HepG2 (cell line): ENCODE data around the gene LDLRAD2. TPM values are rescaled to one million over a fixed set of nuclear protein-coding genes. Genes with fewer than 3 reads are reported as not detected.

Experiments used
- ATAC-seq: fragments of 200-7000 bp; cut with Tn5 transposase; 3 replicates; pipeline ENCODE4 v1.9.1; 2020; ENCODE audit warnings: mild to moderate bottlenecking, moderate library complexity
- BruUV-seq: library from RNA; stranded (reverse); fragments of 400-500 nt; replicated peaks from 2 replicates; lab custom pipeline; 2021; lab: Mats Ljungman, UMichigan
- CTCF ChIA-PET: fragments of 300-600 bp; formaldehyde crosslinking; extraction: SDS; loops from one replicate; lab custom pipeline; 2021; ENCODE audit warnings: low total read pairs, inconsistent platforms, low intra/inter-chr PET ratio; lab: Yijun Ruan, JAX
- POLR2A ChIA-PET: fragments of 350-600 bp; sonication (Branson Sonifier 250); formaldehyde crosslinking; loops from one replicate; lab custom pipeline; 2020; ENCODE audit warnings: antibody characterized with exemption, inconsistent platforms; lab: Yijun Ruan, JAX
- DNase-seq: peaks from one replicate; pipeline ENCODE4 v3.0.0-alpha.2; 2015; ENCODE audit warnings: low spot score
- FAIRE-seq: peaks from 3 replicates; lab custom pipeline; 2011; peaks lifted over from hg19 to GRCh38; lab: Jason Lieb, UNC
- H2AFZ ChIP-seq: one replicate; pipeline ENCODE4 v1.6.1; 2011; ENCODE audit warnings: low read length, inconsistent platforms
- H3K27ac ChIP-seq: fragments of 300-600 bp; 3 replicates; pipeline ENCODE4 v1.8.0; 2011; ENCODE audit warnings: mixed run types, mild to moderate bottlenecking, mixed read lengths, low read length, inconsistent platforms; ENCODE audit not compliant: insufficient read depth; ENCODE audit errors: extremely low read length
- H3K27me3 ChIP-seq, 2 experiments: fragments of 200-600 bp in 1 of 2; 2 replicates in 1 of 2; 3 replicates in 1 of 2; pipeline versions ENCODE4 v1.6.0 to v1.8.0; 2011; ENCODE audit warnings: low read length in 2 of 2, mild to moderate bottlenecking in 2 of 2, moderate library complexity in 2 of 2, inconsistent platforms in 1 of 2; ENCODE audit not compliant: insufficient read depth in 2 of 2, control insufficient read depth in 1 of 2
- H3K36me3 ChIP-seq, 2 experiments: fragments of 200-600 bp in 1 of 2; replicated peaks in 1 of 2; 2 replicates in 1 of 2; 3 replicates in 1 of 2; pipeline versions ENCODE4 v1.5.1 to v1.8.0; 2011; ENCODE audit warnings: low read length in 2 of 2, inconsistent platforms in 1 of 2; ENCODE audit not compliant: insufficient read depth in 2 of 2, control insufficient read depth in 1 of 2
- H3K4me1 ChIP-seq: 2 replicates; pipeline ENCODE4 v1.5.1; 2012; ENCODE audit warnings: low read length, inconsistent platforms; ENCODE audit not compliant: insufficient read depth
- H3K4me2 ChIP-seq: 2 replicates; pipeline ENCODE4 v1.6.0; 2011; ENCODE audit warnings: low read depth, low read length, inconsistent platforms
- H3K4me3 ChIP-seq, 3 experiments: fragments of 200-600 bp in 1 of 3; sonication (generic), shearing (Covaris generic) in 1 of 3; replicated peaks in 1 of 3; 2 replicates each; pipeline ENCODE4 v1.5.1; 2011 to 2016; ENCODE audit warnings: low read length in 3 of 3, inconsistent platforms in 2 of 3, low read depth in 2 of 3, mild to moderate bottlenecking in 2 of 3, control low read depth in 1 of 3, mixed read lengths in 1 of 3; ENCODE audit not compliant: insufficient read depth in 1 of 3
- H3K79me2 ChIP-seq: one replicate; pipeline ENCODE4 v1.6.1; 2011; ENCODE audit warnings: low read length, inconsistent platforms; ENCODE audit not compliant: insufficient read depth
- H3K9ac ChIP-seq: 2 replicates; pipeline ENCODE4 v1.6.0; 2011; ENCODE audit warnings: mild to moderate bottlenecking, low read depth, low read length, inconsistent platforms; ENCODE audit not compliant: insufficient read depth
- H3K9me3 ChIP-seq: 2 replicates; pipeline ENCODE4 v1.5.1; 2012; ENCODE audit warnings: mild to moderate bottlenecking, low read length
- H4K20me1 ChIP-seq: 2 replicates; pipeline ENCODE4 v1.6.0; 2011; ENCODE audit warnings: inconsistent platforms, mild to moderate bottlenecking, low read length, moderate library complexity; ENCODE audit not compliant: insufficient read depth
- ATAD3A ChIP-seq: sonication (generic); formaldehyde crosslinking; IDR thresholded peaks from 2 replicates; pipeline ENCODE4 v1.4.0; 2020; ENCODE audit warnings: missing genetic modification reagents
- ELF3 ChIP-seq: IDR thresholded peaks from 2 replicates; pipeline ENCODE4 v1.6.1; 2016; ENCODE audit warnings: missing genetic modification reagents, missing compliant biosample characterization
- HOXA3 ChIP-seq: sonication (generic); formaldehyde crosslinking; IDR thresholded peaks from 2 replicates; pipeline ENCODE4 v1.5.0; 2020; ENCODE audit warnings: missing genetic modification reagents
- IKZF1 ChIP-seq: fragments of 450-650 bp; IDR thresholded peaks from 2 replicates; pipeline ENCODE4 v1.7.1; 2016
- MAF1 ChIP-seq: sonication (generic); formaldehyde crosslinking; IDR thresholded peaks from 2 replicates; pipeline ENCODE4 v1.5.0; 2020; ENCODE audit warnings: missing genetic modification reagents, borderline replicate concordance
- TARDBP ChIP-seq: sonication (generic); formaldehyde crosslinking; IDR thresholded peaks from 2 replicates; pipeline ENCODE4 v1.8.0; 2022; ENCODE audit warnings: mild to moderate bottlenecking, missing genetic modification reagents
- TCF12 ChIP-seq, 2 experiments: fragments of 450-650 bp in 1 of 2; sonication (generic) in 1 of 2; formaldehyde crosslinking in 1 of 2; IDR thresholded peaks; 2 replicates each; pipeline versions ENCODE4 v1.6.1 to v1.8.0; 2017 to 2022; ENCODE audit warnings: antibody characterized with exemption in 1 of 2, mild to moderate bottlenecking in 1 of 2, missing genetic modification reagents in 1 of 2, moderate library complexity in 1 of 2
- ZBTB1 ChIP-seq: sonication (generic); formaldehyde crosslinking; IDR thresholded peaks from 2 replicates; pipeline ENCODE4 v1.4.0; 2020; ENCODE audit warnings: missing genetic modification reagents, borderline replicate concordance
- ZFP62 ChIP-seq: sonication (generic); formaldehyde crosslinking; IDR thresholded peaks from 2 replicates; pipeline ENCODE4 v1.4.0; 2020; ENCODE audit warnings: missing genetic modification reagents
- ZNF12 ChIP-seq: sonication (generic); formaldehyde crosslinking; IDR thresholded peaks from 2 replicates; pipeline ENCODE4 v1.5.0; 2020; ENCODE audit warnings: missing genetic modification reagents
- ZNF260 ChIP-seq: sonication (generic); formaldehyde crosslinking; IDR thresholded peaks from 2 replicates; pipeline ENCODE4 v1.4.0; 2020; ENCODE audit warnings: missing genetic modification reagents, low read depth, mild to moderate bottlenecking, borderline replicate concordance
- ZNF383 ChIP-seq: sonication (generic); formaldehyde crosslinking; IDR thresholded peaks from 2 replicates; pipeline ENCODE4 v1.4.0; 2020; ENCODE audit warnings: missing genetic modification reagents, mild to moderate bottlenecking, borderline replicate concordance
- ZNF496 ChIP-seq: sonication (generic); formaldehyde crosslinking; IDR thresholded peaks from 2 replicates; pipeline ENCODE4 v1.8.1; 2023; ENCODE audit warnings: mild to moderate bottlenecking, moderate library complexity, missing genetic modification reagents; ENCODE audit not compliant: insufficient replicate concordance
- ZNF558 ChIP-seq: sonication (generic); formaldehyde crosslinking; IDR thresholded peaks from 2 replicates; pipeline ENCODE4 v1.9.0; 2022; ENCODE audit warnings: mild to moderate bottlenecking, missing genetic modification reagents, borderline replicate concordance
- WGBS: methylation state at CpG from one replicate; pipeline ENCODE4 v1.1.6; 2017; ENCODE audit warnings: low lambda C conversion rate; 5-methylcytosine and 5-hydroxymethylcytosine counted together
- in situ Hi-C: cut with HindIII; loops from 2 replicates; pipeline ENCODE4 v1.10.0; 2017; ENCODE audit warnings: low pct_unique_long_range_greater_than_20kb; ENCODE audit not compliant: extremely low pct_ligation_motif_present
- intact Hi-C: fragments of 100-400 bp; cut with micrococcal nuclease; formaldehyde crosslinking; loops from one replicate; pipeline ENCODE4 v1.10.0; 2022; ENCODE audit not compliant: unreplicated experiment
- polyA plus RNA-seq, 8 experiments: library from polyadenylated mRNA; depleted of rRNA in 3 of 8; stranded (reverse) in 7 of 8; unstranded in 1 of 8; fragments of >200 nt; fragmentation: Illumina TruSeq in 4 of 8; extraction: Trizol in 4 of 8; gene quantifications; 2 replicates each; pipeline versions ENCODE4 v1.2.1 to v1.2.3, GENCODE V29; 2011 to 2016; ENCODE audit warnings: low read depth in 4 of 8, missing spikeins in 1 of 8, mixed read lengths in 1 of 8; ENCODE audit not compliant: insufficient read depth in 1 of 8
- total RNA-seq, 5 experiments: library from RNA; depleted of rRNA; stranded (reverse); fragments of >200 nt; fragmentation: Illumina TruSeq; extraction: Trizol; gene quantifications; 2 replicates each; pipeline ENCODE4 v1.2.3, GENCODE V29; 2016; ENCODE audit warnings: low read depth in 1 of 5
- TF ChIP-seq, protein P1 (sequence below): sonication (generic); formaldehyde crosslinking; IDR thresholded peaks from 2 replicates; pipeline ENCODE4 v1.4.0; 2020; ENCODE audit warnings: missing genetic modification reagents; ENCODE audit errors: not compliant biosample characterization
- TF ChIP-seq, protein P2 (sequence below): sonication (generic); formaldehyde crosslinking; IDR thresholded peaks from 2 replicates; pipeline ENCODE4 v1.4.0; 2020; ENCODE audit warnings: missing genetic modification reagents
- TF ChIP-seq, protein P3 (sequence below): sonication (generic); formaldehyde crosslinking; IDR thresholded peaks from 2 replicates; pipeline ENCODE4 v1.9.0; 2021; ENCODE audit warnings: missing genetic modification reagents, mild to moderate bottlenecking, borderline replicate concordance

The LDLRAD2 gene
- total and polyA plus RNA-seq, 2 of the 13 experiments (the other 11 are each of a cell fraction or from before 2014, with no cell fraction given) = not detected

DNA sequence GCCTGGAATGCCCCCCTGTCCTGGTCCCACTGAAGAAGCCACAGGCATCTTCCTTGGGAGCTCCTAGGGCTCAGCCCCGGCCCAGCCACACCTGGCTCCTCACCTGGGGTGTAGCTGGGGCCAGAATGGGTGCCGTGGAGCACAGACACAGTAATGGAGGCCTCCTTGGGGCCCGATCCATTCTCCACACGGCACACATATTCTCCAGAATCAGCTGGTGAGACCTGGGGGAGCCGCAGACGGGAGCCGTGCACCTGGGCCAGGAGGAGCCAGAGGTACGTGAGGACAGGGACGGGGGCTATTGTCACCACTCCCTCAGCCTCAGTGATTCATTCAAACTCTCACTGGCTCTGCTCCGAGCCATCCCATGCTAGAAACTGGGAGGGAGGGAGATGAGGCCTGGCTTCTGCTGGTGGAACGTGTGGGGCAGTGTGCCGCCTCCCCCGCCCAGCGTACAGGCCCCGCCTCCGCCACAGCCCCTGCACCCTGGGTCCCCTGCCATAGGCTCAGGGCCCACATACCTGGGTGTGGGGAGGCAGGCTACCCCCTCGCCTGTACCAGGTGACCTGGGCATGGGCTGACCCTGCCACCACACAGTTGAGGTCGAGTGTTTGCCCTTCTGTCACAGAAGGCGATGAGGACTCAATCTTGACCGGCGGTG, 42.2 kb downstream of the LDLRAD2 start:
- Histone ChIP-seq H3K27ac (no peak overlapping the region), H3K9me3 (no peaks in the 10 kb centered on the region), H3K4me2 (no peak overlapping the region), H4K20me1 (no peaks in the 10 kb centered on the region), H2AFZ (no peak overlapping the region), H3K4me1 (peaks cover 13% of the 10 kb centered on the region), H3K9ac (no peak overlapping the region), H3K36me3 (peaks cover 27 to 53% of the 10 kb centered on the region in 2 experiments; a peak in 4 of 5 replicates), H3K79me2 (no peaks in the 10 kb centered on the region), H3K27me3 (no peaks in the 10 kb centered on the region), H3K4me3 (no peak overlapping the region)
- DNase-seq = no peak
- TF ChIP-seq TCF12 (IDR thresholded peaks at IDR 0.05) (no peak), TCF12 (CRISPR knock-in tag; IDR thresholded peaks at IDR 0.05) (no peak), ZNF12 (CRISPR knock-in tag) (no peak), IKZF1 (no peak), HOXA3 (CRISPR knock-in tag) (no peak), ATAD3A (CRISPR knock-in tag) (no peak), ZNF383 (CRISPR knock-in tag) (no peak), TARDBP (no peak), ZFP62 (CRISPR knock-in tag) (no peak), ZNF496 (CRISPR knock-in tag) (no peak), ZNF558 (CRISPR knock-in tag) (no peak), ZBTB1 (CRISPR knock-in tag) (no peak), ELF3 (no peak), ZNF260 (CRISPR knock-in tag) (no peak), MAF1 (CRISPR knock-in tag) (no peak)
- TF ChIP-seq, protein P1, sequence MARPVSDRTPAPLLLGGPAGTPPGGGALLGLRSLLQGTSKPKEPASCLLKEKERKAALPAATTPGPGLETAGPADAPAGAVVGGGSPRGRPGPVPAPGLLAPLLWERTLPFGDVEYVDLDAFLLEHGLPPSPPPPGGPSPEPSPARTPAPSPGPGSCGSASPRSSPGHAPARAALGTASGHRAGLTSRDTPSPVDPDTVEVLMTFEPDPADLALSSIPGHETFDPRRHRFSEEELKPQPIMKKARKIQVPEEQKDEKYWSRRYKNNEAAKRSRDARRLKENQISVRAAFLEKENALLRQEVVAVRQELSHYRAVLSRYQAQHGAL (CRISPR knock-in tag) = no peak
- TF ChIP-seq, protein P2, sequence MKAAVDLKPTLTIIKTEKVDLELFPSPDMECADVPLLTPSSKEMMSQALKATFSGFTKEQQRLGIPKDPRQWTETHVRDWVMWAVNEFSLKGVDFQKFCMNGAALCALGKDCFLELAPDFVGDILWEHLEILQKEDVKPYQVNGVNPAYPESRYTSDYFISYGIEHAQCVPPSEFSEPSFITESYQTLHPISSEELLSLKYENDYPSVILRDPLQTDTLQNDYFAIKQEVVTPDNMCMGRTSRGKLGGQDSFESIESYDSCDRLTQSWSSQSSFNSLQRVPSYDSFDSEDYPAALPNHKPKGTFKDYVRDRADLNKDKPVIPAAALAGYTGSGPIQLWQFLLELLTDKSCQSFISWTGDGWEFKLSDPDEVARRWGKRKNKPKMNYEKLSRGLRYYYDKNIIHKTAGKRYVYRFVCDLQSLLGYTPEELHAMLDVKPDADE (CRISPR knock-in tag) = no peak
- TF ChIP-seq, protein P3, sequence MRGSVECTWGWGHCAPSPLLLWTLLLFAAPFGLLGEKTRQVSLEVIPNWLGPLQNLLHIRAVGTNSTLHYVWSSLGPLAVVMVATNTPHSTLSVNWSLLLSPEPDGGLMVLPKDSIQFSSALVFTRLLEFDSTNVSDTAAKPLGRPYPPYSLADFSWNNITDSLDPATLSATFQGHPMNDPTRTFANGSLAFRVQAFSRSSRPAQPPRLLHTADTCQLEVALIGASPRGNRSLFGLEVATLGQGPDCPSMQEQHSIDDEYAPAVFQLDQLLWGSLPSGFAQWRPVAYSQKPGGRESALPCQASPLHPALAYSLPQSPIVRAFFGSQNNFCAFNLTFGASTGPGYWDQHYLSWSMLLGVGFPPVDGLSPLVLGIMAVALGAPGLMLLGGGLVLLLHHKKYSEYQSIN (CRISPR knock-in tag) = no peak
- WGBS = 94% methylated on average over 6 of the region's 21 CpGs
- no peak for FAIRE-seq
- intact Hi-C loops = no loop called here
- ChIA-PET POLR2A (no interaction called here), CTCF (no interaction called here)
- no peak for ATAC-seq
- in situ Hi-C loops = no loop called here
- no TSS peak for BruUV-seq
